WTC11 (cell line): ENCODE measurements around the gene C1QL4. TPM values are rescaled to one million over a fixed set of nuclear protein-coding genes. Genes with fewer than 3 reads are reported as not detected.

Experiments
- ATAC-seq: fragments of 200-7000 bp; cut with Tn5 transposase; 2 replicates; pipeline ENCODE4 v1.10.0; 2021; ENCODE audit warnings: mild to moderate bottlenecking, moderate library complexity
- CTCF ChIA-PET: fragments of 300-600 bp; sonication (Branson Sonifier 250); formaldehyde crosslinking; loops from one replicate; lab custom pipeline; 2021; ENCODE audit warnings: antibody characterized with exemption; lab: Charles Lee
- POLR2A ChIA-PET: fragments of 350-600 bp; sonication (Branson Sonifier 250); formaldehyde crosslinking; loops from one replicate; lab custom pipeline; 2021; ENCODE audit warnings: antibody characterized with exemption; lab: Charles Lee
- DNase-seq: peaks from one replicate; pipeline ENCODE4 v3.0.0; 2021; ENCODE audit warnings: low spot score
- H3K27ac Mint-ChIP-seq: 2 replicates; pipeline ENCODE4 v1.8.0; 2021; ENCODE audit warnings: mixed read lengths
- H3K27me3 Mint-ChIP-seq: 2 replicates; pipeline ENCODE4 v1.8.0; 2021; ENCODE audit warnings: low read depth, mild to moderate bottlenecking, moderate library complexity, mixed read lengths
- H3K36me3 Mint-ChIP-seq: 2 replicates; pipeline ENCODE4 v1.8.0; 2021; ENCODE audit warnings: mixed read lengths
- H3K4me1 Mint-ChIP-seq: 2 replicates; pipeline ENCODE4 v1.8.0; 2022; ENCODE audit warnings: mixed read lengths
- H3K4me3 Mint-ChIP-seq: 2 replicates; pipeline ENCODE4 v1.8.0; 2021; ENCODE audit warnings: mild to moderate bottlenecking, moderate library complexity, mixed read lengths
- H3K9me3 Mint-ChIP-seq: 2 replicates; pipeline ENCODE4 v1.8.0; 2021; ENCODE audit warnings: mixed read lengths
- AFF4 ChIP-seq: sonication (generic); formaldehyde crosslinking; IDR thresholded peaks from 2 replicates; pipeline ENCODE4 v1.8.1; 2023; ENCODE audit warnings: mild to moderate bottlenecking, missing genetic modification reagents, borderline replicate concordance
- ATF1 ChIP-seq: sonication (generic); formaldehyde crosslinking; IDR thresholded peaks from 2 replicates; pipeline ENCODE4 v1.8.1; 2023; ENCODE audit warnings: mild to moderate bottlenecking, moderate library complexity, missing genetic modification reagents
- CBFB ChIP-seq: sonication (generic); formaldehyde crosslinking; IDR thresholded peaks from 2 replicates; pipeline ENCODE4 v1.8.1; 2022; ENCODE audit warnings: mild to moderate bottlenecking, low read depth, missing genetic modification reagents
- CREM ChIP-seq: sonication (generic); formaldehyde crosslinking; IDR thresholded peaks from 2 replicates; pipeline ENCODE4 v1.8.1; 2022; ENCODE audit warnings: mild to moderate bottlenecking, missing genetic modification reagents, moderate library complexity
- E2F5 ChIP-seq: sonication (generic); formaldehyde crosslinking; IDR thresholded peaks from 2 replicates; pipeline ENCODE4 v1.8.1; 2022; ENCODE audit warnings: mild to moderate bottlenecking, moderate library complexity, missing genetic modification reagents
- ELF4 ChIP-seq: sonication (generic); formaldehyde crosslinking; IDR thresholded peaks from 2 replicates; pipeline ENCODE4 v1.8.1; 2022; ENCODE audit warnings: low read depth, mild to moderate bottlenecking, moderate library complexity, missing genetic modification reagents
- ETV6 ChIP-seq: sonication (generic); formaldehyde crosslinking; IDR thresholded peaks from 2 replicates; pipeline ENCODE4 v1.8.1; 2022; ENCODE audit warnings: mild to moderate bottlenecking, missing genetic modification reagents
- FOXJ3 ChIP-seq: sonication (generic); formaldehyde crosslinking; IDR thresholded peaks from 2 replicates; pipeline ENCODE4 v1.9.0; 2021; ENCODE audit warnings: missing genetic modification reagents, mild to moderate bottlenecking, borderline replicate concordance
- FOXK1 ChIP-seq: sonication (generic); formaldehyde crosslinking; IDR thresholded peaks from 2 replicates; pipeline ENCODE4 v1.8.0; 2022; ENCODE audit warnings: mild to moderate bottlenecking, moderate library complexity, missing genetic modification reagents
- FOXP1 ChIP-seq: sonication (generic); formaldehyde crosslinking; IDR thresholded peaks from 2 replicates; pipeline ENCODE4 v1.8.0; 2022; ENCODE audit warnings: missing genetic modification reagents, mild to moderate bottlenecking, moderate library complexity, borderline replicate concordance
- FOXP4 ChIP-seq: sonication (generic); formaldehyde crosslinking; IDR thresholded peaks from 2 replicates; pipeline ENCODE4 v1.8.0; 2022; ENCODE audit warnings: mild to moderate bottlenecking, missing genetic modification reagents
- IRF1 ChIP-seq: sonication (generic); formaldehyde crosslinking; IDR thresholded peaks from 2 replicates; pipeline ENCODE4 v1.8.0; 2023; ENCODE audit warnings: missing genetic modification reagents
- MYBL2 ChIP-seq: sonication (generic); formaldehyde crosslinking; IDR thresholded peaks from 2 replicates; pipeline ENCODE4 v1.8.1; 2023; ENCODE audit warnings: mild to moderate bottlenecking, moderate library complexity, missing genetic modification reagents
- PRRX2 ChIP-seq: fragments of 250-450 bp; sonication (Bioruptor Pico); IDR thresholded peaks from 2 replicates; pipeline ENCODE4 v1.8.0; 2021; ENCODE audit warnings: mild to moderate bottlenecking
- SMAD4 ChIP-seq: sonication (generic); formaldehyde crosslinking; IDR thresholded peaks from 2 replicates; pipeline ENCODE4 v1.8.0; 2022; ENCODE audit warnings: mild to moderate bottlenecking, missing genetic modification reagents
- TCF7 ChIP-seq: sonication (generic); formaldehyde crosslinking; IDR thresholded peaks from 2 replicates; pipeline ENCODE4 v1.8.0; 2022; ENCODE audit warnings: mild to moderate bottlenecking, low read depth, missing genetic modification reagents, moderate library complexity
- TEAD4 ChIP-seq: sonication (generic); formaldehyde crosslinking; IDR thresholded peaks from 2 replicates; pipeline ENCODE4 v1.8.0; 2022; ENCODE audit warnings: mild to moderate bottlenecking, missing genetic modification reagents
- ZNF219 ChIP-seq: sonication (generic); formaldehyde crosslinking; IDR thresholded peaks from 2 replicates; pipeline ENCODE4 v1.8.0; 2023; ENCODE audit warnings: missing genetic modification reagents, mild to moderate bottlenecking, borderline replicate concordance
- ZNF396 ChIP-seq: fragments of 250-450 bp; sonication (Bioruptor Pico); IDR thresholded peaks from 2 replicates; pipeline ENCODE4 v1.8.0; 2021; ENCODE audit warnings: mild to moderate bottlenecking, moderate library complexity, borderline replicate concordance
- ZNF416 ChIP-seq: fragments of 250-450 bp; sonication (Bioruptor Pico); IDR thresholded peaks from 2 replicates; pipeline ENCODE4 v1.9.0; 2021; ENCODE audit warnings: mild to moderate bottlenecking, inconsistent platforms
- total RNA-seq: library from RNA; stranded (reverse); gene quantifications from 3 replicates; pipeline ENCODE4 v1.2.3, GENCODE V29; 2021
- TF ChIP-seq, protein P1 (sequence below): sonication (generic); formaldehyde crosslinking; IDR thresholded peaks from 2 replicates; pipeline ENCODE4 v1.8.1; 2022; ENCODE audit warnings: mild to moderate bottlenecking, missing genetic modification reagents, moderate library complexity, borderline replicate concordance
- TF ChIP-seq, protein P2 (sequence below): sonication (generic); formaldehyde crosslinking; IDR thresholded peaks from 2 replicates; pipeline ENCODE4 v1.8.1; 2022; ENCODE audit warnings: low read depth, mild to moderate bottlenecking, moderate library complexity, missing genetic modification reagents, borderline replicate concordance
- TF ChIP-seq, protein P3 (sequence below): sonication (generic); formaldehyde crosslinking; IDR thresholded peaks from 2 replicates; pipeline ENCODE4 v1.8.1; 2022; ENCODE audit warnings: missing genetic modification reagents, borderline replicate concordance
- TF ChIP-seq, protein P4 (sequence below): sonication (generic); formaldehyde crosslinking; conservative IDR thresholded peaks from 2 replicates; pipeline ENCODE4 v1.8.1; 2022; ENCODE audit warnings: mild to moderate bottlenecking, missing genetic modification reagents

The C1QL4 gene
- total RNA-seq, 1 experiment from 2014 or later: 1.2 TPM

DNA sequence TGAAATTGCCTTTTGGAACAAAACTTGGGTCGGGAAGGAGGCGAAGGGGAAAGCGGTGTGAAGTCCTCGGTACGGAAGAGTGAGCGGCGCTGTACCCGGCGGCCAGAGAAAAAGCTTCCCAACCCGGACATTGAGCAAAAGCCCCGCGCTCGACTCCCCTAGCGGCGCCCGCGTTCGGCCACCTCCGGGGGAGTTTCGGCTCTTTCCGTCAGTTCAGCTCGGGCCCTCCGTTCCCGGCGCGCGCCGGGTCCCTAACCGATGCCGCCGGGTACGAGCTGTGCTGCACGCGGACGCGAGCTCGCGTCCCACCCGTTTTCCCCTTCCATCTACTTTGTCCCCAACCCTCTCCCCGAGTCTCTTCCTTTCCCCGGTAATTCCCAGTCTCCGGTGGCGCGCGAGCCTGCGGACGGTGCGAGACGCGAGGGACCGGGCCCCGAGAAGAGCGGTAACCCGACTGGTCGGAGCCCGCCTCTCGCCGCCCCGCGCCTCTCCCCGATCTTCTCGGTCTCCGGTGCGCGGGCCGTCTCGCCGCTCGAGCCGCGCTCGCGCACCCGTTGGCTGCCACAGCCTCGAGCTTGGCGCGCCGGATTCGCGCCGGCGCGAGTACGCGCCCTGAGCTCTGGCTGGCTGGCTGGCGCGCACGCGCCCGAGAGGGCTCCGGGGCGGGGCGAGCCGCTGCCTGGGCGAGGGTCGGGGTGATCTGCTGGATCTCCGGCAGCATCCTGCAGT, 29.8 kb upstream of the C1QL4 start:
- peak overlapping the region; percentile 89 for H3K4me3 Mint-ChIP-seq
- H3K4me1 Mint-ChIP-seq: peaks cover 30% of the 10 kb centered on the region
- peak; percentile 89 for ATAC-seq
- H3K27ac Mint-ChIP-seq: peak overlapping the region; percentile 97
- H3K9me3 Mint-ChIP-seq: no peaks in the 10 kb centered on the region
- H3K27me3 Mint-ChIP-seq: peaks cover 12% of the 10 kb centered on the region
- no peaks in the 10 kb centered on the region for H3K36me3 Mint-ChIP-seq
- DNase-seq: peak; percentile 92
- ChIA-PET POLR2A (interaction anchor here (0.5 to 1.9 kb wide), 22 partner anchors 9 to 236 kb away, joined by 3 to 8 read pairs (median 4); partner anchors contain the start of genes C1QL4, DNAJC22, TROAP and TUBA1B), CTCF (interaction anchor here (0.6 to 2.6 kb wide), 32 partner anchors 8 to 379 kb away, joined by 3 to 69 read pairs (median 5); partner anchors contain the start of genes C1QL4, DNAJC22, KCNH3 and PRPF40B)
- TF ChIP-seq, protein P1, sequence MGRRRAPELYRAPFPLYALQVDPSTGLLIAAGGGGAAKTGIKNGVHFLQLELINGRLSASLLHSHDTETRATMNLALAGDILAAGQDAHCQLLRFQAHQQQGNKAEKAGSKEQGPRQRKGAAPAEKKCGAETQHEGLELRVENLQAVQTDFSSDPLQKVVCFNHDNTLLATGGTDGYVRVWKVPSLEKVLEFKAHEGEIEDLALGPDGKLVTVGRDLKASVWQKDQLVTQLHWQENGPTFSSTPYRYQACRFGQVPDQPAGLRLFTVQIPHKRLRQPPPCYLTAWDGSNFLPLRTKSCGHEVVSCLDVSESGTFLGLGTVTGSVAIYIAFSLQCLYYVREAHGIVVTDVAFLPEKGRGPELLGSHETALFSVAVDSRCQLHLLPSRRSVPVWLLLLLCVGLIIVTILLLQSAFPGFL (CRISPR knock-in tag): no peak
- TF ChIP-seq, protein P2, sequence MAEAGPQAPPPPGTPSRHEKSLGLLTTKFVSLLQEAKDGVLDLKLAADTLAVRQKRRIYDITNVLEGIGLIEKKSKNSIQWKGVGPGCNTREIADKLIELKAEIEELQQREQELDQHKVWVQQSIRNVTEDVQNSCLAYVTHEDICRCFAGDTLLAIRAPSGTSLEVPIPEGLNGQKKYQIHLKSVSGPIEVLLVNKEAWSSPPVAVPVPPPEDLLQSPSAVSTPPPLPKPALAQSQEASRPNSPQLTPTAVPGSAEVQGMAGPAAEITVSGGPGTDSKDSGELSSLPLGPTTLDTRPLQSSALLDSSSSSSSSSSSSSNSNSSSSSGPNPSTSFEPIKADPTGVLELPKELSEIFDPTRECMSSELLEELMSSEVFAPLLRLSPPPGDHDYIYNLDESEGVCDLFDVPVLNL: 0 out of 2 replicates have a peak, but pooled peaks have one; percentile 60
- TF ChIP-seq MYBL2 (CRISPR knock-in tag): no peak
- TF ChIP-seq ETV6 (CRISPR knock-in tag): 0 out of 2 replicates have a peak, but pooled peaks have one; percentile 41
- TF ChIP-seq FOXP1 (CRISPR knock-in tag): peak; percentile 46
- TF ChIP-seq E2F5 (CRISPR knock-in tag): peak; percentile 98
- 0 out of 2 replicates have a peak, but pooled peaks have one; percentile 47 for TF ChIP-seq ZNF219 (CRISPR knock-in tag)
- no peak for TF ChIP-seq PRRX2 (CRISPR knock-in tag)
- 0 out of 2 replicates have a peak, but pooled peaks have one; percentile 48 for TF ChIP-seq IRF1 (CRISPR knock-in tag)
- TF ChIP-seq, protein P3, sequence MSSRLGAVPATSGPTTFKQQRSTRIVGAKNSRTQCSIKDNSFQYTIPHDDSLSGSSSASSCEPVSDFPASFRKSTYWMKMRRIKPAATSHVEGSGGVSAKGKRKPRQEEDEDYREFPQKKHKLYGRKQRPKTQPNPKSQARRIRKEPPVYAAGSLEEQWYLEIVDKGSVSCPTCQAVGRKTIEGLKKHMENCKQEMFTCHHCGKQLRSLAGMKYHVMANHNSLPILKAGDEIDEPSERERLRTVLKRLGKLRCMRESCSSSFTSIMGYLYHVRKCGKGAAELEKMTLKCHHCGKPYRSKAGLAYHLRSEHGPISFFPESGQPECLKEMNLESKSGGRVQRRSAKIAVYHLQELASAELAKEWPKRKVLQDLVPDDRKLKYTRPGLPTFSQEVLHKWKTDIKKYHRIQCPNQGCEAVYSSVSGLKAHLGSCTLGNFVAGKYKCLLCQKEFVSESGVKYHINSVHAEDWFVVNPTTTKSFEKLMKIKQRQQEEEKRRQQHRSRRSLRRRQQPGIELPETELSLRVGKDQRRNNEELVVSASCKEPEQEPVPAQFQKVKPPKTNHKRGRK (CRISPR knock-in tag): no peak
- TF ChIP-seq FOXP4 (CRISPR knock-in tag): peak; percentile 27; the same call in 1 of the 2 replicates
- peak; percentile 77; the same call in 1 of the 2 replicates for TF ChIP-seq CREM (CRISPR knock-in tag)
- no peak; the same call in 1 of the 2 replicates for TF ChIP-seq AFF4
- 0 out of 2 replicates have a peak, but pooled peaks have one; percentile 42 for TF ChIP-seq TEAD4 (CRISPR knock-in tag)
- 0 out of 2 replicates have a peak, but pooled peaks have one; percentile 41 for TF ChIP-seq FOXK1
- no peak for TF ChIP-seq FOXJ3 (CRISPR knock-in tag)
- TF ChIP-seq TCF7 (CRISPR knock-in tag): no peak
- TF ChIP-seq ZNF396 (CRISPR knock-in tag): no peak
- TF ChIP-seq ELF4: no peak
- no peak for TF ChIP-seq ATF1
- TF ChIP-seq, protein P4, sequence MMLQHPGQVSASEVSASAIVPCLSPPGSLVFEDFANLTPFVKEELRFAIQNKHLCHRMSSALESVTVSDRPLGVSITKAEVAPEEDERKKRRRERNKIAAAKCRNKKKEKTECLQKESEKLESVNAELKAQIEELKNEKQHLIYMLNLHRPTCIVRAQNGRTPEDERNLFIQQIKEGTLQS (CRISPR knock-in tag): no peak
- TF ChIP-seq SMAD4 (CRISPR knock-in tag): no peak
- peak; percentile 60; the same call in 1 of the 2 replicates for TF ChIP-seq CBFB
- no peak for TF ChIP-seq ZNF416 (CRISPR knock-in tag)
